Esophagus muscularis mucosa (tissue), 3 donors: ENCODE measurements around the gene ZCCHC8.

Source experiments
- CTCF ChIP-seq, 3 experiments: fragments of 200-600 bp in 2 of 3; fragments of 450-650 bp in 1 of 3; sonication (generic) in 2 of 3; IDR thresholded peaks; one replicate each; pipeline ENCODE4 v1.5.1; 2017 to 2019; ENCODE audit warnings: antibody characterized with exemption in 3 of 3, mild to moderate bottlenecking in 2 of 3, moderate library complexity in 1 of 3
- POLR2A ChIP-seq: fragments of 450-650 bp; IDR thresholded peaks from one replicate; pipeline ENCODE4 v1.6.1; 2017; ENCODE audit warnings: antibody characterized with exemption, moderate library complexity, mild to moderate bottlenecking, low read depth
- POLR2AphosphoS5 ChIP-seq, 2 donors: sonication (generic); formaldehyde crosslinking; IDR thresholded peaks; one replicate each; pipeline ENCODE4 v1.6.1; 2017; ENCODE audit warnings: antibody characterized with exemption in 2 of 2

- TF ChIP-seq CTCF (IDR thresholded peaks at IDR 0.05) (no peak), POLR2A (no peak), POLR2AphosphoS5 (IDR thresholded peaks at IDR 0.05) (no peak)
Measured at GRCh38 chr12:122506393-122506938, 5.7 kb upstream of the ZCCHC8 start.
